ENCODE data around the gene APOL6.

APOL6 gene

GRCh38 chr22:35648066-35649025 lies at the start of gene APOL6:
APOL6 (plus strand) TSS chr22:35648446; CDS start chr22:35656426, 7,980 bp downstream.
- peak; percentile 62 for DNase-seq

- no peak for DNase-seq
Measured at GRCh38 chr22:35599364-35599763, 48.9 kb upstream of the APOL6 start.

- no peak for DNase-seq
Measured at GRCh38 chr22:35600476-35600875, 47.8 kb upstream of the APOL6 start.

GRCh38 chr22:35601013-35601580 lies 47.1 kb upstream of the APOL6 start:
- no peak for DNase-seq

GRCh38 chr22:35601743-35602615 lies 46.3 kb upstream of the APOL6 start:
- DNase-seq, result no peak

GRCh38 chr22:35604621-35605368 lies 43.5 kb upstream of the APOL6 start:
- no peak for DNase-seq

- no peak for DNase-seq
Measured at GRCh38 chr22:35605369-35605680, 42.9 kb upstream of the APOL6 start.

GRCh38 chr22:35605851-35606481 lies 42.3 kb upstream of the APOL6 start:
- no peak for DNase-seq

GRCh38 chr22:35606916-35607315 lies 41.3 kb upstream of the APOL6 start:
- DNase-seq, result no peak

- no peak for DNase-seq
Measured at GRCh38 chr22:35608088-35608487, 40.2 kb upstream of the APOL6 start.

- DNase-seq, result no peak
Measured at GRCh38 chr22:35609261-35609660, 39.0 kb upstream of the APOL6 start.

- no peak for DNase-seq
Measured at GRCh38 chr22:35609761-35610160, 38.5 kb upstream of the APOL6 start.

GRCh38 chr22:35610741-35611140 lies 37.5 kb upstream of the APOL6 start:
- no peak for DNase-seq

GRCh38 chr22:35611200-35611890 lies 36.9 kb upstream of the APOL6 start:
- DNase-seq, result no peak

- no peak for DNase-seq
Measured at GRCh38 chr22:35611891-35612576, 36.2 kb upstream of the APOL6 start.

GRCh38 chr22:35612903-35613302 lies 35.3 kb upstream of the APOL6 start:
- no peak for DNase-seq

GRCh38 chr22:35614404-35614803 lies 33.8 kb upstream of the APOL6 start:
- DNase-seq, result no peak

- DNase-seq, result no peak
Measured at GRCh38 chr22:35615156-35615555, 33.1 kb upstream of the APOL6 start.

- no peak for DNase-seq
Measured at GRCh38 chr22:35616043-35616442, 32.2 kb upstream of the APOL6 start.

GRCh38 chr22:35617137-35617755 lies 31.0 kb upstream of the APOL6 start, which contains the start of gene MB:
MB (minus strand) TSS chr22:35617329; CDS start chr22:35617257, 72 bp downstream.
- DNase-seq, result no peak
